Neuron (in vitro differentiated cells): ENCODE results near the gene IFNAR1.
"Not testable (repeated sequence)": the region's sequence is repeated elsewhere in the genome, so short reads cannot be mapped to it uniquely, and the experiment has no call there.

ENCODE experiments used
- H2AFZ ChIP-seq: one replicate; pipeline ENCODE4 v1.6.1; 2013; ENCODE audit warnings: low read depth, mild to moderate bottlenecking, inconsistent platforms, low read length, moderate library complexity
- H3K27me3 ChIP-seq: one replicate; pipeline ENCODE4 v1.6.1; 2013; ENCODE audit warnings: low read length; ENCODE audit not compliant: insufficient read depth
- H3K36me3 ChIP-seq: one replicate; pipeline ENCODE4 v1.6.1; 2013; ENCODE audit warnings: low read length; ENCODE audit not compliant: insufficient read depth
- H3K4me1 ChIP-seq: one replicate; pipeline ENCODE4 v1.6.1; 2013; ENCODE audit warnings: low read length; ENCODE audit not compliant: insufficient read depth
- H3K4me3 ChIP-seq: 2 replicates; pipeline ENCODE4 v1.5.1; 2013; ENCODE audit warnings: mild to moderate bottlenecking, low read length, moderate library complexity
- H3K9me3 ChIP-seq: one replicate; pipeline ENCODE4 v1.6.1; 2013; ENCODE audit warnings: low read length

IFNAR1 gene

DNA sequence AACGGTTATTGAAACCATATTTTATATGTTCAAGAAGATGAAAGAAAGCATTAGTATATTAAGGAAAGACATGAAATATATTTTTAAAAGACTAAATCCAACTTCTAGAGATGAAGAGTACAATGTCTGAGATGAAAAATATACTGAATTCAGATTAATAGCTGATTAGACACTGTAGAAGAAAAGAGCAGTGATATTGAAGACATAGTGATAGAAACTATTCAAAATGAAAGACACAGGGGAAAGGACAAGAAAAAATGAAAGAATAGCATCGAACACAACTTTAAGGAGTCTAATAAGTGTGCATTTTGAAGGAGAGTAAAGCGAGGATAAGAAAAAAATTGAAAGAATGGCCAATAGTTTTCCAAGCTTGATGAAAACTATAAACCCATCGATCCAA, 11.2 kb upstream of the IFNAR1 start:
- H3K4me1 ChIP-seq: no peaks in the 10 kb centered on the region
- H2AFZ ChIP-seq: no peak overlapping the region
- H3K9me3 ChIP-seq: no peaks in the 10 kb centered on the region
- no peaks in the 10 kb centered on the region for H3K36me3 ChIP-seq
- H3K27me3 ChIP-seq: no peaks in the 10 kb centered on the region
- no peak overlapping the region for H3K4me3 ChIP-seq

DNA sequence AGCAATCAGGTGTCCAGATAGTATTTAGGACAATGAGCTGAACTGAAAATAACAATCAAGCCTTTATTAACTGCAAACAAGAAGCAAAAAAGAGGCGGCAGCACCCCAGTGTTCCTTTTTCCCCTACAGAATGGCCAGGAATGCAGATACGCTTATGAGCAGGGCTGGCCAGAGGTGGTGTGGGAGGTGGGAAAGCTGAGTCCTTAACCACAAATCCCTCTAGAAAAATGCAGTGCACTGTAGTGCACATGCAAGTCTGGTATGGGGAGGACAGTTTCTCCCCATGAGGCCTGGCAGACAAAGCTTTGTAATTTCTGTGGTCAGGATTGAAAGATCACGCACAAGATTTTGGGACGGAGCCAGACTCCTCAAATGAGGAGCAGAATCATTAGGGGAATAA, 10.7 kb upstream of the IFNAR1 start:
- H3K4me1 ChIP-seq: no peaks in the 10 kb centered on the region
- H2AFZ ChIP-seq: no peak overlapping the region
- no peaks in the 10 kb centered on the region for H3K9me3 ChIP-seq
- no peak overlapping the region for H3K4me3 ChIP-seq
- H3K27me3 ChIP-seq: no peaks in the 10 kb centered on the region
- H3K36me3 ChIP-seq: no peaks in the 10 kb centered on the region

DNA sequence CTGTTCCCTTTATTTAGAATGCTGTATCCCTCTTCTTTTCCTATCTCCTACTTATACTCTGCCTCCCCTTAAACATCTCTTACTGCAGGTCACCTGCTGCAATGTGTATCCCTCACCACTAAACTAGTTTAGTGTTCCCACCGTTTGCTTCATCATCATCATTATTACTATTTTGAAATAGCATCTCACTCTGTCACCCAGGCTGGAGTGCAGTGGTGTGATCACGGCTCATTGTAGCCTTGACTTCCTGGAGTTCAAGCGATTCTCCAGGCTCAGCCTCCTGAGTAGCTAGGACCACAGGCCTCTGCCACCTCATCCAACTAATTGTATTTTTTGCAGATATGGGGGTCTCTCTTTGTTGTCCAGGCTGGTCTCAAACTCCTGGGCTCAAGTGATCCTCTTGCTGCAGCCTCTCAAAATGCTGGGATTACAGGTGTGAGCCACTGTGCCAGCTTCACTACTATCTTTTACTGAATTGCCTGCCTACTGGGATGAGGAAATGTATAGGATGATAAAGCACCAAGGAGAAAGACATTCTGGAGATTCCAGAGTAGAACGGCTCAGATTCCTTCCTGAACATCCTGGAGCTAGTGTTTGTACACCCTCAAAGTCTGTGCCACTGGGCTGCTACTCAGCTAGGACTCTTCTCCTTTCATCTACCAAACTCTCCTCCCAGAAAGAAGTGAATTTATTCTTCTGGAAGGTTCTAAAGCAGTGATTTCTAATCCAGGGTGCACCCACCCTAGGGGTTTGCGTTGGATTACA, 8.6 kb upstream of the IFNAR1 start:
- Histone ChIP-seq H3K27me3 (no peaks in the 10 kb centered on the region), H3K36me3 (no peaks in the 10 kb centered on the region), H2AFZ (no peak overlapping the region), H3K4me1 (no peaks in the 10 kb centered on the region), H3K9me3 (no peaks in the 10 kb centered on the region), H3K4me3 (no peak overlapping the region)

DNA sequence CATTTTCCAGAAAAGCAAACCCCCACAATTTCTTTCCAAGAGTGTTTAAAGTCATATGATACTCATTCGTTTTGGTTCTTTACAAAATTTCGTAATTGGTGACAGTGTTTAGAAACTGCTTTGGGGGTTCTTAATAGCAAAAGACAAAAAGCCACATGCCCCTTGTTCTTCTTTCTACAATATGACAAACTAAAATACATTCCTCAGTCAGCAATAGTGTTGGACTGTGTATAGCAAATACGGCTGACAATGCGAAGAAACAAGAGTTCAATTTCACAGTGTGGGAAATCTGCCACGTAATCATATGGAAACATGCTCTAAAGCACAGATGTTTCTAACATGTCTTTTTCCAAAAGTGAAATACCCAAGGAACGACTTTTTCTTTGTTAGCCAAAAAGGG, 7.6 kb upstream of the IFNAR1 start:
- H3K4me3 ChIP-seq: no peak overlapping the region
- H3K27me3 ChIP-seq: no peaks in the 10 kb centered on the region
- H2AFZ ChIP-seq: no peak overlapping the region
- no peaks in the 10 kb centered on the region for H3K4me1 ChIP-seq
- no peaks in the 10 kb centered on the region for H3K9me3 ChIP-seq
- no peaks in the 10 kb centered on the region for H3K36me3 ChIP-seq

DNA sequence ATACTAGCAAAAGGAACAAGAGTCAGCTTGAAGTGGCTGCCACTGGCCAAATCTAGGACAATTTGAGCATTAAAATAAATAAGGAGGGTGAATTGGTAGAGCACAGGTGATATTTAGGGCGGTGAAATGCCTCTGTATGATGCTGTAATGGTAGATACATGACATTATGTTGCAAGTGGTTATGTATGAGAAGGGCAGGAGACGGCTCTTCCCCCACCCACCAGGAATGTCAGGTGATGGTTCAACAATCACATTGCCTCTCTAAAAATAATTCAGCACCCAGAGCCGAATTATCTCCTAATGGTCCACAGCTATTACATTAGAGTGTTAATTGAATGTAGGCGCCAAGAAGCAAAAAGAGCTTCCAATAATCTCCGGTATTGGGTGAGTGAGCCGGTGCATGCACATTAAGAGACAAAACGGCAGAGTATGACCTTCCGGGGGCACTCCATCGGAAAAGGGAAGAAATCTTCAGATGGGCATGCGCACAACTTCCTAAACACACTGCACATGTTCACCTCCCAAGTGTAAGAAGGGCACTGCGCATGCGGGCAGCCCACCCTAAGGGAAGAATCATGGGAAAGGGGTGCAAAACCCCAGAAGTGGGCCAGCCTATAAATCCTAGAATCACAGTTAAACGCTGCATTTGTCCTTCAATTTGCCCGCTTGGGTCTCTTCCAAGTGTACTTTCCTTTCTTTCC, 6.8 kb upstream of the IFNAR1 start:
- Histone ChIP-seq H3K36me3 (no peaks in the 10 kb centered on the region), H3K4me3 (no peak overlapping the region), H3K9me3 (no peaks in the 10 kb centered on the region)

DNA sequence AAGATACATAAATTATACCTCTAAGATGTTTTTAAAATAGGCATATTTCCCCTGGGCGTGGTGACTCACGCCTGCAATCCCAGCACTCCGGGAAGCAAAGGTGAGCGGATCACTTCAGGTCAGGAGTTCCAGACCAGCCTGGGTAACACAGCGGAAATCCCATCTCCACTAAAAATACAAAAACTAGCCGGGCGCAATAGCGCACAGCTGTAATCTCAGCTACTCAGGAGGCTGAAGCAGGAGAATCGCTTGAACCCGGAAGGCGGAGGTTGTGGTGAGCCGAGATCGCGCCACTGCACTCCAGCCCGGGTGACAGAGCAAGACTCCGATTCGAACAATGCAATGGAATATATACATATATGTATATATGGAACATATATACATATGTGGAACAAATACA, 3.8 kb upstream of the IFNAR1 start:
- H3K4me1 ChIP-seq, H3K9me3 ChIP-seq, H3K27me3 ChIP-seq, H3K36me3 ChIP-seq, H3K4me3 ChIP-seq, H2AFZ ChIP-seq: not testable (repeated sequence)

More for the DNA sequence above, 6.8 kb upstream of the IFNAR1 start:
- Histone ChIP-seq H3K4me1 (no peaks in the 10 kb centered on the region), H3K27me3 (no peaks in the 10 kb centered on the region), H2AFZ (no peak overlapping the region)

DNA sequence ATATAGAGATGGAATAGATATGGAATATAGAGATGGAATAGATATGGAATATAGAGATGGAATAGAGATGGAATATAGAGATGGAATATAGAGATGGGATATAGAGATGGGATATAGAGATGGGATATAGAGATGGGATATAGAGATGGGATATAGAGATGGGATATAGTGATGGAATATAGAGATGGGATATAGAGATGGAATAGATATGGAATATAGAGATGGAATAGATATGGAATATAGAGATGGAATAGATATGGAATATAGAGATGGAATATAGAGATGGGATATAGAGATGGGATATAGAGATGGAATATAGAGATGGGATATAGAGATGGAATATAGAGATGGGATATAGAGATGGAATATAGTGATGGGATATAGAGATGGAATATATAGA, 1.2 kb upstream of the IFNAR1 start:
- peak overlapping the region; percentile 65 for H3K4me3 ChIP-seq
- not testable (repeated sequence) for H3K9me3 ChIP-seq, H3K36me3 ChIP-seq, H3K4me1 ChIP-seq, H2AFZ ChIP-seq, H3K27me3 ChIP-seq

DNA sequence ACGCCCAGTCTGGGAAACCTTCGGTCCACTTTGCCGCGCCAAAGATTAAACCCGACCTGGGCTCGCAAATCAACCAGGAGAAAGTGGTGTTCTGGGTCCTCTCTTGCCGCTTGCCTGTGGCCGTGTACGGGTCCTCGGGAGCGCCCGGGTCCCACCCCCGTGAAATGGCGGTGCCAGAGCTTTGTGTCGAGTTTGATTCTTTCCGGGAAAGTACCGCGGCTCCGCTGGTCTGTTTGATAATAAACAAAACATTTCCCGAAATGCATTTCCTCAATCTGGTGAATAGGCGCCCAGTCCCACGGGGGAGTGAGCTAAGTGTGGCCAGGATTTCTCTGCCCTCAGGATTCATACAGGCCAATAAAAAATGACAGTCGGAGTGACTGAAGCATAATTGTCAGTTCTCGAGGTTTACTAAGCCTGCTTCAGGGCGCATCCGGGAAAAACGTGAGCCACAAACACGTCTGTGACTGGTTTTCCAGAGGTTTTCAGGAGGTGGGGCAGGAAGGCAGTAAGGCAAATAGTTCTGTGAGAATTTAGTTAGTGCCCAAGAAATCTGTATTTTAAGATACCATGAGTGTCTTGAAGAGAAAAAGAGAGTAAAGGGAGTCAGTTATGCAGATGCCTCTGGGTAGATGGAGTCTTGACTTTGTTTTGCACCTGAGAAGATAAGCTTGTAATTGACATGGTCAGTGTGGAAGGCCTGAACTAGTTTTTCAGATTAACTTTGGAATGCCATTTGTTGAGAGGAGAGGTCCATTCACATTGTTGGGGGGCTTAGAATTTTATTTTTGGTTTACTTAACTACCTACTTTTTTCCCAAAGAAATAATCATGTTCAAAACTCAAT, 675 bp downstream of the IFNAR1 start:
- Histone ChIP-seq H2AFZ (peak overlapping the region; percentile 48), H3K4me3 (peak overlapping the region; percentile 65), H3K36me3 (no peaks in the 10 kb centered on the region), H3K4me1 (peaks cover 5% of the 10 kb centered on the region), H3K9me3 (peaks cover 3% of the 10 kb centered on the region), H3K27me3 (no peaks in the 10 kb centered on the region)

DNA sequence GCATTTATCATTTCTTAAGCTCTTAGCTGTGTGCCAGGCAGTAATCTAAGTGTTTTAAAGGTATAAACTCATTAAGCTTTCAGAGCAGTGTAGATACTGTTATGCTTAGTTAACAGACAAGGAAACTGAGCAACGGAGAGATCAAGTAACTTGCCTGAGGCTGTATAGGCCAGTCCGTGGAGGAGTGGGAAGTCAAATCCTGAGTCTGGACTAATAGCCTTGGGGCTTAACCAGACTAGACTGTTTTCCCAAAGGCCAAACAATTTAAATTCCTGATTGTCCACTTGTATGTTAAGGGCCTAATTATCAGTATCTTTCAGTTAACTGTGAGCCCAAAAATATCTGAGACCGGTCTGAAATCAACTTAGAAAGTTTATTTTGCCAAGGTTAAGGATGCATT, 2.6 kb downstream of the IFNAR1 start:
- Histone ChIP-seq H3K4me3 (no peak overlapping the region), H3K4me1 (peaks cover 5% of the 10 kb centered on the region), H2AFZ (no peak overlapping the region), H3K36me3 (peaks cover 9% of the 10 kb centered on the region), H3K9me3 (peaks cover 20% of the 10 kb centered on the region), H3K27me3 (no peaks in the 10 kb centered on the region)

DNA sequence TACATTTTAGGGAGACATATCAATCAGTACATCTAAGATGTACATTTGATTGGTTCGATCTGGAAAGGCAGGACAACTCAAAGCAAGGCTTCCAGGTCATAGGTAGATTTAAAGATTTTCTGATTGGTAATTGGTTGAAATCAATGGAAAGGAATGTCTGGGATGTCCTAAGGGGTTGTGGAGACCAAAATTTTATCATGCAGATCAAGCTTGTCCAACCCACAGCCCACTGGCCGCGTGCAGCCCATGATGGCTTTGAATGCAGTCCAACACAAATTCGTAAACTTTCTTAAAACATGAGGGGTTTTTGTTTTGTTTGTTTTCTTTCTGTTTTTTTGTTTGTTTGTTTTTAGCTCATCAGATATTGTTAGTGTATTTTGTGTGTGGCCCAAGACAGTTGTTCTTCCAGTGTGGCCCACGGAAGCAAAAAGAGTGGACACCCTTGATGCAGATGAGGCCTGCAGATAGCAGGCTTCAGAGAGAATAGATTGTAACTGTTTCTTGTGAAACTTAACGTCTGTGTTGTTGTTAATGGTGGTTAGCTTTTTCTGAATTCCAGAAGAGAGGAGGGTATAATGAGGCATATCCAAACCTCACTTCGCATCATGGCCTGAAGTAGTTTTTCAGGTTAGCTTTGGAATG, 3.1 kb downstream of the IFNAR1 start:
- no peak overlapping the region for H2AFZ ChIP-seq
- H3K36me3 ChIP-seq: peaks cover 9% of the 10 kb centered on the region
- H3K4me3 ChIP-seq: no peak overlapping the region
- peaks cover 21% of the 10 kb centered on the region for H3K9me3 ChIP-seq
- no peaks in the 10 kb centered on the region for H3K27me3 ChIP-seq
- H3K4me1 ChIP-seq: peaks cover 5% of the 10 kb centered on the region

DNA sequence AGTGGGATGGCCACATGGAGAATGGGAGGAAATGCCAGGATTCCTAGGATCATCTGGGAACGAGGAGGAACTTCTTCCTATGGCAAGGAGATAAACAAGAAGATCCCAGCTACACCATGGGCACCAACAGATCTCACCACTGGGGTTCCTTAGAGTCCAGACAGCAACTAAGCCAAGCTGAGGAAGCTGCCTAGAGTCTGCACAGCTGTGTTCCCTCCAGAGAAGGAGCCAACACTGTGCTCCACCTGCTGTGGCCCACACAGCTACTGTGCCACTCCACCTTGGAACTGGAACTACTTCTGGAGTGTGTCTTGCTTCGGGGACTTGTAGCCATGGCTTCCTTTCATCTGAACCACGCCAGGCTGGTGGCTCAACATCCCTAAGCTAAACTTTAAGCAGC, 6.0 kb downstream of the IFNAR1 start:
- H2AFZ ChIP-seq: no peak overlapping the region
- peaks cover 27% of the 10 kb centered on the region for H3K9me3 ChIP-seq
- peaks cover 3% of the 10 kb centered on the region for H3K4me1 ChIP-seq
- peaks cover 12% of the 10 kb centered on the region for H3K36me3 ChIP-seq
- no peaks in the 10 kb centered on the region for H3K27me3 ChIP-seq
- no peak overlapping the region for H3K4me3 ChIP-seq

DNA sequence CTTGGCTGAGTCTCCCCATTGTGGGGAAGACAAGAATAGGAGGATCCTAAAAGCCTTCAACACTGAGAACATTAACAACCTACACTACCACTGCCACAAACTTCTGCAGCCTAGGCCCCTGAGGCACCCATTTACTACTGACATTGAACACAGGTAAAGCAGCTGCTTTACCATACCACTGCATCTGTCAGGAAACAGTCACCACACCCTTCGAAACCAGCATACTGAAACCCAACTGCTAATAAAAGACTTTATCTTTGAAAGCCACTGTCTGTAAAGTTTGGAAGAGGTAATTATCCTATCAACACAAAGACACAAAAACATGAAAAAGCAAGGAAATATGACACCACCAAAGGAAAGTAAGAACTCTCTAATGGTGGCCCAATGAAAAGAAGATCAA, 7.4 kb downstream of the IFNAR1 start:
- Histone ChIP-seq H3K4me3 (no peak overlapping the region), H3K27me3 (no peaks in the 10 kb centered on the region), H3K9me3 (peaks cover 28% of the 10 kb centered on the region), H3K4me1 (no peaks in the 10 kb centered on the region), H3K36me3 (peaks cover 19% of the 10 kb centered on the region), H2AFZ (no peak overlapping the region)

DNA sequence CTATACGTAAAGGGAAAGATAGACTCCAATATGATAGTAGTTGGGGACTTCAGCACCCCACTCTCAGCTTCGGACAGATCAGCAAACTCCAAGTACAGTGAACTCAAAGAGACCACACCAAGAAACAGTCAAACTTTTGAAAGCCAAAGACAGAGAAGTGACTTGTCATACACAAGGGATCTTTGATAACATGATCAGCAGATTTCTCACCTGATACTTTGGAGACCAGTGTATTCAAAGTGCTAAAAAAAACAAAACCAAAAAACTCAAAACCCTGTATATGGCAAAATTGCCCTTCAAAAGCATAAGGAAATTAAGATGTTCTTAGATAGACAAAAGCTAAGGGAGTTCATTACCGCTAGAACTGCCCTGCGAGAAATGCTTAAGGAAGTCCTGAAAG, 9.4 kb downstream of the IFNAR1 start:
- Histone ChIP-seq H3K4me3 (no peak overlapping the region), H3K4me1 (no peaks in the 10 kb centered on the region), H3K9me3 (peaks cover 25% of the 10 kb centered on the region)

More for the DNA sequence above, 9.4 kb downstream of the IFNAR1 start:
- H3K36me3 ChIP-seq: peaks cover 26% of the 10 kb centered on the region
- H2AFZ ChIP-seq: no peak overlapping the region
- no peaks in the 10 kb centered on the region for H3K27me3 ChIP-seq
